NCI-H146 treated with DMSO at 0.1 percent for 48 hours (cell line): ENCODE measurements around the gene MYO16.
"Not testable (repeated sequence)": the region's sequence is repeated elsewhere in the genome, so short reads cannot be mapped to it uniquely, and the experiment has no call there.

Experiments
- DNase-seq: peaks from one replicate; lab custom pipeline; 2025; ENCODE audit not compliant: unreplicated experiment; lab: John Stamatoyannopoulos, UW

MYO16 gene

DNA sequence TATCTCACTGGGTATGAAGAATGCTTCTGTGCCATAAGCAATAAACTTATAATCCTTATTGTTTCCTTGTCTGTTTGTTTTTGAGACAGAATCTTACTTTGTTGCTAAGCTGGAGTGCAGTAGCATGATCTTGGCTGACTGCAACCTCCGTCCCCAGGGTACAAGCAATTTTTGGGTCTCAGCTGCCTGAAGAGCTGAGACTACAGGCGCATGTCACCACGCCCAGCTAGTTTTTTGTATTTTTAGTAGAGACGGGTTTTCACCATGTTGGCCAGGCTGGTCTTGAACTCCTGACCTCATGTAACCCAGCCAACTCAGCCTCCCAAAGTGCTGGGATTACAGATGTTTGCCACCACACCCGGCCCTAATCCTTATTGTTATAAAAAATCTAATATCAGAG is 112.5 kb downstream of the MYO16 start:
- no peak for DNase-seq

- no peak for DNase-seq
Observed at GRCh38 chr13:108742701-108743451, 113.5 kb downstream of the MYO16 start.

- DNase-seq: no peak
Observed at GRCh38 chr13:108743522-108743921, 114.1 kb downstream of the MYO16 start.

- no peak for DNase-seq
Observed at GRCh38 chr13:108747843-108748242, 118.4 kb downstream of the MYO16 start.

DNA sequence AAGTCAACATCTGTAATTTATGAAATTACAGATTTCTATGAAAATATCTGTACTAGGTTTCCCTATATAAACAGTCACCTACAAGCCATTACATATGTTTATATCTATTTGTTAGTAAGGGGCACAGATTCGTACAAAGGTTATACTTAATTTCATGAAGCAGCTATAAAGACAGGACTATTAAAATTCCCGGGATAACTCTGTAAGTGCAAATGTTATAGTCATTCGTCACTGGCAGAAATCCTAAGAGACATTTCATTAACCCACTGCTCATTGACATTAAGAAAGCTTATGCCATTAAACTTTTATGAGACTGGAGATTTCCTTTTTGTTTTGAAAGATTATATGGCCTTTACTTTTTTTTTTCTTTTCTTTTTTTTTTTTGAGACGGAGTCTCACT is 122.9 kb downstream of the MYO16 start:
- no peak for DNase-seq

DNA sequence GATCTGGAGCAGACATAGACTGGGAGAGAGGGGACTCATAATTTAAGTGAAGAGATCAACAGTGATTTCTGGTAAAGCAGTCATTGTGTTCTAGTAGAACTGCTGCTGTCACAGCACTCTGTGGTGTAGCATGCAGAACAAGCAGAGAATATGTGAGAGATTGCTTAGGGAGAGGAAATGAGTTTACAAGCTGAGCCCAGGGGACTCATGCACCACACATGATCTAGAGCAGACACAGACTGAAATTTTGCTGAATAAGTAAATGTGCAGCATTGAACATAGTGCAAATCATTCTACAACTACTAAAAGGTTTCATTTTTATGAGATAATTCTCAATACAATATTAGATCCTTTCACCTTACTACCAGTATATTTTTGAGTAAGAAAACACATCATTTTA is 125.7 kb downstream of the MYO16 start:
- DNase-seq: no peak

- DNase-seq: no peak
Observed at GRCh38 chr13:108760129-108760528, 130.7 kb downstream of the MYO16 start.

GRCh38 chr13:108760541-108760940 is 131.1 kb downstream of the MYO16 start:
- no peak for DNase-seq

DNA sequence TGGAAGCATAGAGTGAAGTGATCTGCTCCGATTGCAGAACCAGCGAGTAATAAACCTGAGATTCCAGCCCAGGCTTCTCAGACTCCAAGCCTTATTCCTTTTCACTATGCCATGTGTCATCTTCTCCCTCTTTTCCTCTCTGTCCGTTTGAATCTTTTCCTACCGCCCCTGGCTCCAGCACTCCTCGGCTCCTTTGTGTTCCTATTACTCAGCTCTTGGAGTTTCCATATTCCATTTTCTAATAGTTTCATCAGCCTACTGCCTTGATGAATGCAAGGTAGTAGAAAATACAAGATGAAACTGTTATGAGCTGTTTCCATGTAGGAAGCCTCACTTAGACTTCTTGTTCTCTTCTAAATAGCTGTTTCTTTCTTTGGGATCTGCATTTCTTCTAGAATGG is 138.6 kb downstream of the MYO16 start:
- DNase-seq: no peak

DNA sequence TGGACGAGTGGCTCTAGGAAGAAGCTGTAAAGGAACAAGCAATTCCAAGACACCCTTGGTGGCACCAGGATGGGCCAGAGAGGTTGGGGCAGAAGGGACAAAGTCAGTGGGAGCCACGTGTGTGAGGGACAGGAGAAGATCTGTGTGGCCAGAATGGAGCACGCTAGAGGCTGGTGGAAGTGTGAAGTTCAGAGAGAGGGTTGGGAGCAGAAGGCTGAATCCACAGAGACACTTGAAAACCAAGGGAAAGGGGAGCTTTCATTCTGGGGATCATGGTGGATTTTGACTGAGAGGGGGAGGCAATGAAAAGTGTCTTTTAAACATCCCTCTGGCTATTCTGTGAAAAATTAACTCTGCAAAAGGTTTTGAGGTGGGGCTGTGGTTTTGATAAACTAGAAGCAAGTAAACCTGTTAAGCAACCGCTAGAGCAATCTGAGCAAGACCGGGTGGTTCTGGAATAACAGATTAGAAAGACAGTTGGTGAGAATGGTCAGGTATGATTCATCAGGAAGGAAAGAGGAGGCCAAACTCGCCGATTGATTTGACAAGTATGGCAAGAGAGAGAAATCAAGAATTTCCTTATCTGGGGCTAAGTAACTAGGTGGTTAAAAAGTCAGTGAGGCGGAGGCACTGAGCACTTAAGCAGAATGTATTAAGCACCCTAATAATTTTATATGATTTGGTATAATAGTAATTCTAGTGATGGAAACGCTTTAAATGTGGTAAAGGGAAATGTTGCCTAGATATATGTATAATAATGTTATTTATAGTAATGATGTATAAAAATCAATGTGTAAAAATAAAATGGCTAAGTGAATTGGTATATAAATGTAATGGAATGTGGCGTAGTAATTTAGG is 140.0 kb downstream of the MYO16 start:
- DNase-seq: no peak

GRCh38 chr13:108775597-108775996 is 146.2 kb downstream of the MYO16 start:
- DNase-seq: no peak

GRCh38 chr13:108776650-108777049 is 147.2 kb downstream of the MYO16 start:
- DNase-seq: no peak

- no peak for DNase-seq
Observed at GRCh38 chr13:108777421-108778420, 148.3 kb downstream of the MYO16 start.

GRCh38 chr13:108779308-108779707 is 149.9 kb downstream of the MYO16 start:
- DNase-seq: no peak

DNA sequence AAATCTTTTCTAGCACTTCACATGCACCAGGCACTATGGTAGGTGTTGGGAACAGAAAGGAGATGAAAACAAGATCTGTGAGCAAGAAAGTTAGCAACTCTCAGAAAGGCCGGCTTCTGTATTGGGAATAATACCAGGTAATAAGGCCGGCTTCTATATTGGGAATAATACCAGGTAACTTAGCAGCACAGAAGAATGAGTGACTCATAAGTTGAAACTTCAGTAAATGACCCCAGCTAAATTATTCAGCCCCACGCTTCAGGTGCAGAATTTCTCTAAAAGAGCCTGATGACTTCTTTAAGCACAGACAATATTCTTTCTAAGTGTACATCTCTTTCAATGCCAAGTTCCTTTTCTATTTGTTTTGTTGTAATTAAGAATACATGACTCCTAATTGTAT is 151.3 kb downstream of the MYO16 start:
- DNase-seq: no peak

GRCh38 chr13:108781312-108781711 is 151.9 kb downstream of the MYO16 start:
- DNase-seq: no peak

GRCh38 chr13:108782480-108782879 is 153.1 kb downstream of the MYO16 start:
- not testable (repeated sequence) for DNase-seq

- DNase-seq: no peak
Observed at GRCh38 chr13:108785844-108786243, 156.4 kb downstream of the MYO16 start.

GRCh38 chr13:108786456-108787200 is 157.2 kb downstream of the MYO16 start:
- DNase-seq: no peak

- DNase-seq: no peak
Observed at GRCh38 chr13:108787700-108788414, 158.4 kb downstream of the MYO16 start.
